Measurements from ENCODE around the gene PROX2. TPM values are rescaled to one million over a fixed set of nuclear protein-coding genes. Genes with fewer than 3 reads are reported as not detected.

The PROX2 gene
- total and polyA plus RNA-seq, 7 donors: not detected

DNA sequence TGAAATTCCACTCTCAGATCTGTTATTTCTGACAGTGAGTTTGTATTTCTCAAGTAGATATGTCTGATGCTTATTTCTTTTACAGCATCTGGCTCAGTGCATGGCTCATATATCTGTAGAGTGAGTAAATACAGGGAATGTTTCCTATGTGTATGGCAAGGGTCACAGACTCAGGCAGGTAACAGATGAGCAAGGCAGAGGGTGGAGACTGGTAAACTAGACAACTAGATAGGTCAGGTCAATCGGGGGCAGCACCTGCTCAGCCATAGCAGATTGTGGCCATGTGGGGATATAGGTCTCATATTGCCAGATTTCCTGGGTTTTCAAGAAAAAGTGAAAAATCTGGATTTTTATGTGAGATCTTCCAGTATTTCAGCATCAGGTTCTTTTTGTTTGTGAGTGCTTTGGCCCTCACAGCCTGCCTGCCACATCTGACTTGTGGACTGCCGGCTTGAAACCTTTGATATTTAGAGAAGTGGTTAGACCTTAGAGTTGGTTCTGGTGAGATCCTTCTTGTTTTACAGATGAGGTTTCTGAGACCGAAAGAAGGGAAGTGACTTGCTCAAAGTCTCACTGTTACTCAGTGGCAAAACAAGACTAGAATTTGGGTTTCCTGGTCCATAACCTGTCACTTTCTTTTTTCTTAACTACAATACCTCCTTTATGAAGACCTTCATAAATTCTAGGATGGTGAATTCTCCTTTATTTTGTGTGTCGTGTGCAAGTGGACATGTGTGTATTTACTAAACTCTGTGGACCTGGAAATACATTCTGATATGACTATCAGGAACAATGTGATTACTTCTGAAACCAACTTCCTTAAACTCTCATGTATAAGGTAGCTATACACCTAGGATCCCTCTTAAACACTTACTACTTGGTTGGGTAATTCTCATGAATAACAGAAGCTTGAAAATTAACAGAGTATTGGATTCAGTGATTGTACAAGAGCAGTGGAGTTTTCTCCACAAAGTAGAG lies 34.4 kb downstream of the PROX2 start:
- no peak overlapping the region for H3K27ac ChIP-seq
- TF ChIP-seq, protein P1, sequence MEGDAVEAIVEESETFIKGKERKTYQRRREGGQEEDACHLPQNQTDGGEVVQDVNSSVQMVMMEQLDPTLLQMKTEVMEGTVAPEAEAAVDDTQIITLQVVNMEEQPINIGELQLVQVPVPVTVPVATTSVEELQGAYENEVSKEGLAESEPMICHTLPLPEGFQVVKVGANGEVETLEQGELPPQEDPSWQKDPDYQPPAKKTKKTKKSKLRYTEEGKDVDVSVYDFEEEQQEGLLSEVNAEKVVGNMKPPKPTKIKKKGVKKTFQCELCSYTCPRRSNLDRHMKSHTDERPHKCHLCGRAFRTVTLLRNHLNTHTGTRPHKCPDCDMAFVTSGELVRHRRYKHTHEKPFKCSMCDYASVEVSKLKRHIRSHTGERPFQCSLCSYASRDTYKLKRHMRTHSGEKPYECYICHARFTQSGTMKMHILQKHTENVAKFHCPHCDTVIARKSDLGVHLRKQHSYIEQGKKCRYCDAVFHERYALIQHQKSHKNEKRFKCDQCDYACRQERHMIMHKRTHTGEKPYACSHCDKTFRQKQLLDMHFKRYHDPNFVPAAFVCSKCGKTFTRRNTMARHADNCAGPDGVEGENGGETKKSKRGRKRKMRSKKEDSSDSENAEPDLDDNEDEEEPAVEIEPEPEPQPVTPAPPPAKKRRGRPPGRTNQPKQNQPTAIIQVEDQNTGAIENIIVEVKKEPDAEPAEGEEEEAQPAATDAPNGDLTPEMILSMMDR (IDR thresholded peaks at IDR 0.05): no peak

GRCh38 chr14:74840603-74841030 lies 35.3 kb downstream of the PROX2 start:
- H3K4me1 ChIP-seq: no peaks in the 10 kb centered on the region
- TF ChIP-seq, protein P1 (IDR thresholded peaks at IDR 0.05): no peak
- H3K36me3 ChIP-seq (ENCODE audit: insufficient read depth in 1 of 2, low read depth in 1 of 2): peaks cover 3 to 25% of the 10 kb centered on the region in 2 donors
- no peaks in the 10 kb centered on the region for H3K27me3 ChIP-seq (ENCODE audit: insufficient read depth in 3 of 3, low read length in 2 of 3)
- no peaks in the 10 kb centered on the region for H3K9me3 ChIP-seq
- WGBS, 3 donors: 78 to 89% (median 86%) methylated on average over 5 of the region's 5 CpGs
- H3K4me3 ChIP-seq: no peak overlapping the region
- intact Hi-C loops (cut with DNase I): no loop called here
- ATAC-seq (no peak), DNase-seq (no peak)
- no peak overlapping the region for H3K27ac ChIP-seq

More for the DNA sequence above, 34.4 kb downstream of the PROX2 start:
- H3K4me3 ChIP-seq: no peak overlapping the region
- H3K36me3 ChIP-seq (ENCODE audit: insufficient read depth in 1 of 2, low read depth in 1 of 2): peaks cover 0 to 16% of the 10 kb centered on the region in 2 donors
- intact Hi-C loops (cut with DNase I): no loop called here
- no peaks in the 10 kb centered on the region for H3K9me3 ChIP-seq
- no peak for ATAC-seq
- 87 to 91% (median 90%) methylated on average over 4 of the region's 4 CpGs for WGBS, 3 donors
- no peaks in the 10 kb centered on the region for H3K4me1 ChIP-seq
- no peaks in the 10 kb centered on the region for H3K27me3 ChIP-seq (ENCODE audit: insufficient read depth in 3 of 3, low read length in 2 of 3)
- DNase-seq: no peak

DNA sequence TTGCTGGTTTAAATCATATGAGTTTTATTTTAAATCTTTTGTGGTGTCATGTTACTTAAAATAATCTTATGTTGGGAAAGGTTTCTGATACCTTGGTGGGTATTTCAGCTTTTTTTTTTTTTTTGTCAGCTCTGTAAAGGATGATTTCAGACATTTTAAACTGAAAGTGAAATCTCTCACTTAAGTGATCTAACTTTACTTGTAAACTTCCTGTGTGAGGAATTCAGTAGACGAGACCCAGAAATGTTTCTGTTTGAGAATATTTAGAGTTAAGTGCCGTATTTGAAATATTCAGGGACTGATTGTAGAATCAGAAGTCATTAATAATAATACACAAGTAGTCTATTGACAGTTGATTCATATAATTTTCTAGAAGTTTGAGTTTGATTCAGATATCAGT lies 37.8 kb downstream of the PROX2 start:
- DNase-seq (no peak), ATAC-seq (no peak)
- Histone ChIP-seq H3K36me3 (ENCODE audit: insufficient read depth in 1 of 2, low read depth in 1 of 2) (peaks cover 4 to 43% of the 10 kb centered on the region in 2 donors), H3K4me3 (no peak overlapping the region), H3K27ac (no peak overlapping the region), H3K9me3 (no peaks in the 10 kb centered on the region), H3K27me3 (ENCODE audit: insufficient read depth in 3 of 3, low read length in 2 of 3) (no peaks in the 10 kb centered on the region), H3K4me1 (no peaks in the 10 kb centered on the region)
- intact Hi-C loops (cut with DNase I): no loop called here
- 65 to 71% (median 70%) methylated on average over 2 of the region's 2 CpGs for WGBS, 3 donors
- TF ChIP-seq, protein P1 (IDR thresholded peaks at IDR 0.05): no peak

GRCh38 chr14:74836251-74836960 lies 39.5 kb downstream of the PROX2 start:
- intact Hi-C loops (cut with DNase I): no loop called here
- H3K27ac ChIP-seq: no peak overlapping the region
- WGBS, 3 donors: 78 to 93% (median 92%) methylated on average over 1 of the region's 1 CpG

More at GRCh38 chr14:74836251-74836960, 39.5 kb downstream of the PROX2 start:
- Histone ChIP-seq H3K9me3 (no peaks in the 10 kb centered on the region), H3K27me3 (ENCODE audit: insufficient read depth in 3 of 3, low read length in 2 of 3) (no peaks in the 10 kb centered on the region), H3K4me1 (no peaks in the 10 kb centered on the region), H3K36me3 (ENCODE audit: insufficient read depth in 1 of 2, low read depth in 1 of 2) (peaks cover 4 to 54% of the 10 kb centered on the region in 2 donors), H3K4me3 (no peak overlapping the region)
- DNase-seq: no peak
- no peak for ATAC-seq
- TF ChIP-seq, protein P1 (IDR thresholded peaks at IDR 0.05): no peak

Measured in psoas muscle (tissue), 8 donors.